ENCODE results near the gene ISM2. TPM values are rescaled to one million over a fixed set of nuclear protein-coding genes. Genes with fewer than 3 reads are reported as not detected.

The ISM2 gene
- total RNA-seq, 1 experiment from 2014 or later, result not detected

- POLR2A ChIA-PET, result no interaction called here
Observed at GRCh38 chr14:77509366-77509765, 10.8 kb upstream of the ISM2 start.

More at GRCh38 chr14:77509366-77509765, 10.8 kb upstream of the ISM2 start:
- no peaks in the 10 kb centered on the region for H3K9me2 ChIP-seq (ENCODE audit: insufficient read depth)
- ChIA-PET CTCF (no interaction called here), RAD21 (ENCODE audit: low non-redundant PET in 1 of 2, low total read pairs in 2 of 2, uncharacterized antibody in 2 of 2, unreplicated experiment in 2 of 2) (no interaction called here)
- no peak overlapping the region for H3K4me2 ChIP-seq (ENCODE audit: low read length)
- no peaks in the 10 kb centered on the region for H3K27me3 ChIP-seq (ENCODE audit: insufficient read depth, low read length)
- no peak for DNase-seq (ENCODE audit: low read depth, low spot score)
- H3K4me1 ChIP-seq (ENCODE audit: control insufficient read depth in 1 of 2, insufficient read depth in 2 of 2, low read length in 2 of 2), result no peaks in the 10 kb centered on the region
- no peaks in the 10 kb centered on the region for H3K9me3 ChIP-seq (ENCODE audit: control insufficient read depth in 1 of 2, insufficient read depth in 1 of 2, low read depth in 1 of 2, low read length in 2 of 2)
- no peak overlapping the region for H3K27ac ChIP-seq (ENCODE audit: low read depth, low read length)
- TF ChIP-seq ELF1 (IDR thresholded peaks at IDR 0.05; ENCODE audit: borderline replicate concordance, low read depth) (no peak), SP1 (IDR thresholded peaks at IDR 0.05; ENCODE audit: low read depth) (no peak), POLR2A (IDR thresholded peaks at IDR 0.05; ENCODE audit: borderline replicate concordance, extremely low read depth, insufficient read depth, insufficient read length) (no peak), MAX (IDR thresholded peaks at IDR 0.05) (no peak), SRF (IDR thresholded peaks at IDR 0.05; ENCODE audit: low read depth) (no peak), ZBTB33 (IDR thresholded peaks at IDR 0.05; ENCODE audit: extremely low read depth, insufficient replicate concordance, low read length) (no peak), FOSL1 (IDR thresholded peaks at IDR 0.05; ENCODE audit: low read depth) (no peak), CBX3 (IDR thresholded peaks at IDR 0.05; ENCODE audit: low read depth) (no peak), JUND (IDR thresholded peaks at IDR 0.05) (no peak), ATF3 (IDR thresholded peaks at IDR 0.05) (no peak), RAD21 (IDR thresholded peaks at IDR 0.05; ENCODE audit: low read depth) (no peak), ZNF274 (IDR thresholded peaks at IDR 0.05; ENCODE audit: low read depth, low read length) (no peak), EGR1 (IDR thresholded peaks at IDR 0.05; ENCODE audit: low read depth) (no peak), POLR2AphosphoS5 (IDR thresholded peaks at IDR 0.05; ENCODE audit: low read depth, low read length) (no peak), EZH2phosphoT487 (IDR thresholded peaks at IDR 0.05; ENCODE audit: borderline replicate concordance) (no peak), TCF7L2 (IDR thresholded peaks at IDR 0.05; ENCODE audit: borderline replicate concordance, extremely low read depth, insufficient read depth, insufficient read length) (no peak), CEBPB (IDR thresholded peaks at IDR 0.05; ENCODE audit: low read depth) (no peak), EZH2 (IDR thresholded peaks at IDR 0.05) (no peak)
- TF ChIP-seq, protein P1, sequence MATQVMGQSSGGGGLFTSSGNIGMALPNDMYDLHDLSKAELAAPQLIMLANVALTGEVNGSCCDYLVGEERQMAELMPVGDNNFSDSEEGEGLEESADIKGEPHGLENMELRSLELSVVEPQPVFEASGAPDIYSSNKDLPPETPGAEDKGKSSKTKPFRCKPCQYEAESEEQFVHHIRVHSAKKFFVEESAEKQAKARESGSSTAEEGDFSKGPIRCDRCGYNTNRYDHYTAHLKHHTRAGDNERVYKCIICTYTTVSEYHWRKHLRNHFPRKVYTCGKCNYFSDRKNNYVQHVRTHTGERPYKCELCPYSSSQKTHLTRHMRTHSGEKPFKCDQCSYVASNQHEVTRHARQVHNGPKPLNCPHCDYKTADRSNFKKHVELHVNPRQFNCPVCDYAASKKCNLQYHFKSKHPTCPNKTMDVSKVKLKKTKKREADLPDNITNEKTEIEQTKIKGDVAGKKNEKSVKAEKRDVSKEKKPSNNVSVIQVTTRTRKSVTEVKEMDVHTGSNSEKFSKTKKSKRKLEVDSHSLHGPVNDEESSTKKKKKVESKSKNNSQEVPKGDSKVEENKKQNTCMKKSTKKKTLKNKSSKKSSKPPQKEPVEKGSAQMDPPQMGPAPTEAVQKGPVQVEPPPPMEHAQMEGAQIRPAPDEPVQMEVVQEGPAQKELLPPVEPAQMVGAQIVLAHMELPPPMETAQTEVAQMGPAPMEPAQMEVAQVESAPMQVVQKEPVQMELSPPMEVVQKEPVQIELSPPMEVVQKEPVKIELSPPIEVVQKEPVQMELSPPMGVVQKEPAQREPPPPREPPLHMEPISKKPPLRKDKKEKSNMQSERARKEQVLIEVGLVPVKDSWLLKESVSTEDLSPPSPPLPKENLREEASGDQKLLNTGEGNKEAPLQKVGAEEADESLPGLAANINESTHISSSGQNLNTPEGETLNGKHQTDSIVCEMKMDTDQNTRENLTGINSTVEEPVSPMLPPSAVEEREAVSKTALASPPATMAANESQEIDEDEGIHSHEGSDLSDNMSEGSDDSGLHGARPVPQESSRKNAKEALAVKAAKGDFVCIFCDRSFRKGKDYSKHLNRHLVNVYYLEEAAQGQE (IDR thresholded peaks at IDR 0.05; ENCODE audit: low read depth), result no peak
- intact Hi-C loops (cut with micrococcal nuclease), result no loop called here
- H2AFZ ChIP-seq (ENCODE audit: low read depth, low read length, poor library complexity, severe bottlenecking), result no peak overlapping the region
- ATAC-seq, result no peak
- H3K9ac ChIP-seq (ENCODE audit: low read length), result no peak overlapping the region
- no peaks in the 10 kb centered on the region for H4K20me1 ChIP-seq (ENCODE audit: insufficient read depth)
- no peaks in the 10 kb centered on the region for H3K79me2 ChIP-seq (ENCODE audit: insufficient read depth, low read length)
- H3K4me3 ChIP-seq (replicated peaks in 1 of 2; ENCODE audit: low read depth in 1 of 2, low read length in 2 of 2), result no peak overlapping the region
- peaks cover 5 to 8% of the 10 kb centered on the region in 2 experiments; a peak in 3 of 4 replicates for H3K36me3 ChIP-seq (ENCODE audit: control insufficient read depth in 1 of 2, insufficient read depth in 2 of 2, low read length in 2 of 2)
- no TSS peak for BruUV-seq (replicated peaks)

Data from HCT116 (cell line).